HEK293T (cell line): ENCODE measurements around the gene MINDY1.

Experiments used
- ARNT ChIP-seq: fragments of 450-650 bp; IDR thresholded peaks from 2 replicates; pipeline ENCODE4 v1.6.1; 2017; ENCODE audit warnings: mild to moderate bottlenecking
- BHLHE40 ChIP-seq: fragments of 450-650 bp; IDR thresholded peaks from 2 replicates; pipeline ENCODE4 v1.6.1; 2016; ENCODE audit warnings: mild to moderate bottlenecking, moderate library complexity, borderline replicate concordance
- FOXA1 ChIP-seq: fragments of 450-650 bp; IDR thresholded peaks from 2 replicates; pipeline ENCODE4 v1.6.1; 2016; ENCODE audit warnings: mild to moderate bottlenecking
- FOXM1 ChIP-seq: fragments of 450-650 bp; IDR thresholded peaks from 2 replicates; pipeline ENCODE4 v1.6.1; 2017; ENCODE audit warnings: mild to moderate bottlenecking, borderline replicate concordance
- HDGF ChIP-seq: fragments of 450-650 bp; IDR thresholded peaks from 2 replicates; pipeline ENCODE4 v1.6.1; 2017; ENCODE audit warnings: antibody characterized with exemption, borderline replicate concordance
- SP1 ChIP-seq: fragments of 450-650 bp; IDR thresholded peaks from 2 replicates; pipeline ENCODE4 v1.6.1; 2017
- SUZ12 ChIP-seq: fragments of 450-650 bp; IDR thresholded peaks from 2 replicates; pipeline ENCODE4 v1.6.1; 2016; ENCODE audit warnings: mild to moderate bottlenecking
- TARDBP ChIP-seq: fragments of 450-650 bp; IDR thresholded peaks from 2 replicates; pipeline ENCODE4 v1.6.1; 2016
- ZNF384 ChIP-seq: fragments of 450-650 bp; IDR thresholded peaks from 2 replicates; pipeline ENCODE4 v1.6.1; 2016

GRCh38 chr1:151003180-151003579 lies 3.5 kb downstream of the MINDY1 start:
- no peak for TF ChIP-seq FOXA1
- TF ChIP-seq HDGF = no peak
- no peak for TF ChIP-seq BHLHE40
- no peak for TF ChIP-seq ARNT
- no peak for TF ChIP-seq SP1
- no peak for TF ChIP-seq ZNF384
- TF ChIP-seq FOXM1 = no peak
- no peak for TF ChIP-seq TARDBP
- no peak for TF ChIP-seq SUZ12
